MCF 10A (cell line): Measurements from ENCODE around the gene APOA4. TPM values are rescaled to one million over a fixed set of nuclear protein-coding genes. Genes with fewer than 3 reads are reported as not detected.

Experiments used
- BruUV-seq: library from RNA; stranded (reverse); fragments of 400-500 nt; replicated peaks from 2 replicates; lab custom pipeline; 2021; lab: Mats Ljungman, UMichigan
- CTCF ChIA-PET: fragments of 300-600 bp; sonication (Branson Sonifier 250); formaldehyde crosslinking; extraction: SDS; loops from one replicate; lab custom pipeline; 2021; ENCODE audit warnings: antibody characterized with exemption, inconsistent platforms; lab: Yijun Ruan, JAX
- POLR2A ChIA-PET: fragments of 300-600, 350-650 bp; sonication (Branson Sonifier 250); formaldehyde crosslinking; extraction: SDS; loops from one replicate; lab custom pipeline; 2020; ENCODE audit warnings: antibody characterized with exemption, inconsistent platforms; lab: Yijun Ruan, JAX
- DNase-seq: peaks from one replicate; pipeline ENCODE4 v3.0.0-alpha.2; 2018; ENCODE audit not compliant: unreplicated experiment
- H3K27ac Mint-ChIP-seq: one replicate; pipeline ENCODE4 v1.8.0; 2022; ENCODE audit warnings: mild to moderate bottlenecking, low read depth, mixed read lengths; ENCODE audit not compliant: unreplicated experiment
- H3K27me3 Mint-ChIP-seq: one replicate; pipeline ENCODE4 v1.8.0; 2022; ENCODE audit warnings: mixed read lengths; ENCODE audit not compliant: insufficient read depth, unreplicated experiment
- H3K36me3 Mint-ChIP-seq: one replicate; pipeline ENCODE4 v1.8.0; 2022; ENCODE audit warnings: mild to moderate bottlenecking, moderate library complexity, mixed read lengths; ENCODE audit not compliant: insufficient read depth, unreplicated experiment
- H3K4me1 Mint-ChIP-seq: one replicate; pipeline ENCODE4 v1.8.0; 2022; ENCODE audit warnings: mixed read lengths; ENCODE audit not compliant: insufficient read depth, unreplicated experiment
- H3K4me3 Mint-ChIP-seq: one replicate; pipeline ENCODE4 v1.8.0; 2022; ENCODE audit warnings: mild to moderate bottlenecking, moderate library complexity, mixed read lengths; ENCODE audit not compliant: unreplicated experiment
- H3K9me3 Mint-ChIP-seq: one replicate; pipeline ENCODE4 v1.8.0; 2022; ENCODE audit warnings: mixed read lengths; ENCODE audit not compliant: unreplicated experiment
- intact Hi-C: fragments of 100-400 bp; cut with micrococcal nuclease; formaldehyde crosslinking; loops from 2 replicates; pipeline ENCODE4 v1.14.1; 2022
- total RNA-seq: library from RNA; stranded (reverse); gene quantifications from 2 replicates; pipeline ENCODE4 v1.2.3, GENCODE V29; 2022
- TF ChIP-seq, protein P1 (sequence below): fragments of 200-600 bp; IDR thresholded peaks from one replicate; pipeline ENCODE4 v1.8.0; 2022; ENCODE audit warnings: antibody characterized with exemption, mild to moderate bottlenecking; ENCODE audit not compliant: unreplicated experiment

The APOA4 gene
- total RNA-seq, 1 experiment from 2014 or later, result not detected

DNA sequence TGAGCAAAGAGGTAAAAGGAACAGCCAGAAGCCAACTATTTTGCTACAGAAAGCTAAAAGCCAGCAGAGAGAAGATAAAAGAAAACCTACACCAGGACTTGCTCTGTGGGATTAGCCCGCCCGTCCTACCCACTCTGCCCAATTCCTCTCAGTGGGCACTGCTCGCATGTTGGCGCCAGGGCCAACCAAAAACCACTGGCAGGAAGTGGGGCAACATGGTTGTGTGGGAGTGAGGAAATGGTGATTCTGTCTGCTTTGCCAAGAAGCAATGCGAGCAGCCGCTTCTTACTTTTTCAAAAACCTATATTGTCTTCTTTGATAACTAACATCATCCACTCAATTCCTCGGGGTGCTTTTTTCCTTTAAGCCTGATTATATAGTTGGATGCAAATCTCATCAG is 28.5 kb upstream of the APOA4 start:
- H3K4me1 Mint-ChIP-seq, result peaks cover 18% of the 10 kb centered on the region
- no peaks in the 10 kb centered on the region for H3K27me3 Mint-ChIP-seq
- no peak for DNase-seq
- POLR2A ChIA-PET, result interaction anchor here (0.7 kb wide), 1 partner anchor 370 kb away, joined by 3 read pairs; no protein-coding TSS in a partner anchor
- CTCF ChIA-PET, result interaction anchor here (2.4 to 5.3 kb wide), 2 partner anchors 15 to 255 kb away, joined by 11 to 24 read pairs; partner anchors contain the start of gene APOA1
- H3K9me3 Mint-ChIP-seq, result no peaks in the 10 kb centered on the region
- peaks cover 41% of the 10 kb centered on the region for H3K36me3 Mint-ChIP-seq
- no peak overlapping the region for H3K4me3 Mint-ChIP-seq
- H3K27ac Mint-ChIP-seq, result no peak overlapping the region
- intact Hi-C loops, result no loop called here
- TF ChIP-seq, protein P1, sequence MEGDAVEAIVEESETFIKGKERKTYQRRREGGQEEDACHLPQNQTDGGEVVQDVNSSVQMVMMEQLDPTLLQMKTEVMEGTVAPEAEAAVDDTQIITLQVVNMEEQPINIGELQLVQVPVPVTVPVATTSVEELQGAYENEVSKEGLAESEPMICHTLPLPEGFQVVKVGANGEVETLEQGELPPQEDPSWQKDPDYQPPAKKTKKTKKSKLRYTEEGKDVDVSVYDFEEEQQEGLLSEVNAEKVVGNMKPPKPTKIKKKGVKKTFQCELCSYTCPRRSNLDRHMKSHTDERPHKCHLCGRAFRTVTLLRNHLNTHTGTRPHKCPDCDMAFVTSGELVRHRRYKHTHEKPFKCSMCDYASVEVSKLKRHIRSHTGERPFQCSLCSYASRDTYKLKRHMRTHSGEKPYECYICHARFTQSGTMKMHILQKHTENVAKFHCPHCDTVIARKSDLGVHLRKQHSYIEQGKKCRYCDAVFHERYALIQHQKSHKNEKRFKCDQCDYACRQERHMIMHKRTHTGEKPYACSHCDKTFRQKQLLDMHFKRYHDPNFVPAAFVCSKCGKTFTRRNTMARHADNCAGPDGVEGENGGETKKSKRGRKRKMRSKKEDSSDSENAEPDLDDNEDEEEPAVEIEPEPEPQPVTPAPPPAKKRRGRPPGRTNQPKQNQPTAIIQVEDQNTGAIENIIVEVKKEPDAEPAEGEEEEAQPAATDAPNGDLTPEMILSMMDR, result no peak
- no TSS peak for BruUV-seq

DNA sequence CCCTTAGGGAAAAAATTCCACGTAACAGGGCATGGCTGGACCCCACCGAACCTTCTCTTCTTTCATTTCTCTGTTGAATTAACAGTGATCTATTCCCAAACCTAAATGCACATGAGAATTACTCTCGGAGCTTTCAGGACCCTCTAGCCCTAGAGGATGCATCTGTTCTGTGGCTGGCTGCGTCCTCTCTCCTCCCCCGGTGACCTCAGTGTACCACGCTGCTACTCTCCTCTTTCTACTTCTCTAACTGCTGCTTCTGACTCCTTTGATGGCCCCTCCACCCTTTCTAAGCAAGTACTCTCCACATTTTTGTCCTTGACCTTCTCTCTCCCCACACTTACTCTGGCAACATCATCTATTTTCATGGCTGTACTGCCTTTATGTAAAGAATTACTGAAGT is 26.4 kb upstream of the APOA4 start:
- H3K4me3 Mint-ChIP-seq, result no peak overlapping the region
- ChIA-PET POLR2A (interaction anchor here (0.6 kb wide), 1 partner anchor 96 kb away, joined by 5 read pairs; no protein-coding TSS in a partner anchor), CTCF (interaction anchor here (1.2 kb wide), 1 partner anchor 256 kb away, joined by 6 read pairs; no protein-coding TSS in a partner anchor)
- DNase-seq, result no peak
- no TSS peak for BruUV-seq
- H3K27me3 Mint-ChIP-seq, result no peaks in the 10 kb centered on the region
- intact Hi-C loops, result no loop called here
- peaks cover 47% of the 10 kb centered on the region for H3K36me3 Mint-ChIP-seq
- peaks cover 18% of the 10 kb centered on the region for H3K4me1 Mint-ChIP-seq
- H3K9me3 Mint-ChIP-seq, result no peaks in the 10 kb centered on the region
- TF ChIP-seq, protein P1, result no peak
- H3K27ac Mint-ChIP-seq, result no peak overlapping the region

DNA sequence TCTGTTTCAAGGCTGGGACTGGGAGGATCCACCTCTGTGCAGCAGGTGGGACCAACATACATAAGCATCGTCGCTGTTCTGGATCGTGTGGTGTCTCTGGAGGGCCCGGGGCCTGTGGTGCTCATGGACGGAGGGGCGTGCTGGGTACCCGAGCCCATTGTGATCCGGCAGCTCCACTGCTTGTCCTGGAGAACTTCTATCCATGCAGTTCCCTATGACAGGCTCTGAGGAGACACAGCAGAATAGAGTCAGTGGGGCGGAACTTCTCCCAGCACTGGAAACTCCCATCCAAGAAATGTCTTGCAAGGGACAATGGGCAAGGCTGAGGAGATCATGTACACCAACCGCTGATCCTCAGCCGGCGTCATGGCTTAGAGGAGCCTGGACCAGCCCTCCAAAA is 26.0 kb upstream of the APOA4 start:
- no peak overlapping the region for H3K27ac Mint-ChIP-seq
- peaks cover 18% of the 10 kb centered on the region for H3K4me1 Mint-ChIP-seq
- no peaks in the 10 kb centered on the region for H3K27me3 Mint-ChIP-seq
- TF ChIP-seq, protein P1, result no peak
- peaks cover 49% of the 10 kb centered on the region for H3K36me3 Mint-ChIP-seq
- intact Hi-C loops, result no loop called here
- no TSS peak for BruUV-seq
- ChIA-PET CTCF (interaction anchor here (1.2 to 2.2 kb wide), 2 partner anchors 13 to 257 kb away, joined by 6 to 13 read pairs; no protein-coding TSS in a partner anchor), POLR2A (interaction anchor here (0.6 kb wide), 1 partner anchor 96 kb away, joined by 5 read pairs; no protein-coding TSS in a partner anchor)
- H3K4me3 Mint-ChIP-seq, result no peak overlapping the region
- no peaks in the 10 kb centered on the region for H3K9me3 Mint-ChIP-seq
- DNase-seq, result no peak

DNA sequence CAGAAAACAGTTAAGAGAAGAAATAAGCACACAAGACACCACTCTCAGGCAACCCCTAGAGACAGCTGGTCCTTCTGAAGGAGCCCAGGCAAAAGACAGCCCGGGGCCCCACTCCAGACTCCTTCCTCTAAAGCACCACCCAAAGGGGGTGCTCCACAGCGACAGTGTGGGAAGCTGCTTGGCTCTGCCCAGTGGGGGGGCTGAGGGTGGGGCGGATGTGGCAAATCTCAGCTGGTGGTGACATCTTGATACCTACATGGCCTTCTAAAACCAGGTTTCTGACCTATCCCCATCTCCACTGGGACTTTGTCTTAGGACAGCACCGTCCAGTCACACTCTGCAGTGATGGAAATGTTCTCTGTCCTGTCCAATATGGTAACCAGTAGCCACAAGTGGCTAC is 24.5 kb upstream of the APOA4 start:
- ChIA-PET POLR2A (no interaction called here), CTCF (interaction anchor here (0.6 to 2.2 kb wide), 2 partner anchors 12 to 258 kb away, joined by 3 to 13 read pairs; no protein-coding TSS in a partner anchor)
- no TSS peak for BruUV-seq
- no peaks in the 10 kb centered on the region for H3K27me3 Mint-ChIP-seq
- peaks cover 59% of the 10 kb centered on the region for H3K36me3 Mint-ChIP-seq
- H3K9me3 Mint-ChIP-seq, result no peaks in the 10 kb centered on the region
- peaks cover 8% of the 10 kb centered on the region for H3K4me1 Mint-ChIP-seq
- intact Hi-C loops, result no loop called here
- TF ChIP-seq, protein P1, result no peak
- H3K27ac Mint-ChIP-seq, result no peak overlapping the region
- DNase-seq, result no peak
- no peak overlapping the region for H3K4me3 Mint-ChIP-seq
